CD1c-positive myeloid dendritic cell (primary cell): ENCODE measurements around the gene ACSL1.
"Not testable (repeated sequence)": the region's sequence is repeated elsewhere in the genome, so short reads cannot be mapped to it uniquely, and the experiment has no call there.

Experiments used
- DNase-seq: peaks from one replicate; pipeline ENCODE4 v3.0.0-alpha.2; 2016; ENCODE audit errors: extremely low spot score

ACSL1 gene

GRCh38 chr4:184790826-184791225, 34.9 kb downstream of the ACSL1 start:
- no peak for DNase-seq

DNA sequence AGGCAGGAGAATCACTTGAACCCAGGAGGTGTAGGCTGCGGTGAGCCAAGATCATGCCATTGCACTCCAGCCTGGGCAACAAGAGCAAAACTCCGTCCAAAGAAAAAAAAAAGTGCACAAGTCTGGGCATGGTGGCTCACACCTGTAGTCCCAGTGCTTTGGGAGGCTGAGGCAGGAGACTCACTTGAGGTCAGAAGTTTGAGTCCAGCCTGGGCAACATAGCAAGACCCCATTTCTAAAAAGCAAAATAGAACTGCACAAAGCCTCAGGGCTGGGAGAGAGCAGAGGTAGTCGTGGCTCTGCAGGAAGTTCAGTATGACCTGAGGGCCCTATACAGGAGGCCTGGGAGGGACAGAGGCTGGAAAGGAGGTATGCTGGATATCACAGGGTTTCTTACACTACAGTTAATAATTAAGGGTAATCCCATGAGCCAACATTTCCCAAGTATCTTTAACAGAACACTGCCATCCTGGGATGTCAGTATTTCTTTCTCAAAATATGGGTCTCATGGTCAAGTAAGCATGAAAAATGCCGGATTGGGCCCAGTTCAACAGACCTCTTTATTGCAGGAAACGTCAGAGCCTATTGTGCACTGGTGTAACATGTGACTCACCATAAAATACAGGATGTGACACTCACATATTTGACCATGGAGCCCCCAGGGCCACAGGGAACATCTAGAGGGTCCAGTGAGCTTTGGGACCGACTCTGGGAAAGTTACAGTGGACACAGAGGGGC, 37.8 kb downstream of the ACSL1 start:
- no peak for DNase-seq

- no peak for DNase-seq
Observed at GRCh38 chr4:184785813-184786212, 40.0 kb downstream of the ACSL1 start.

DNA sequence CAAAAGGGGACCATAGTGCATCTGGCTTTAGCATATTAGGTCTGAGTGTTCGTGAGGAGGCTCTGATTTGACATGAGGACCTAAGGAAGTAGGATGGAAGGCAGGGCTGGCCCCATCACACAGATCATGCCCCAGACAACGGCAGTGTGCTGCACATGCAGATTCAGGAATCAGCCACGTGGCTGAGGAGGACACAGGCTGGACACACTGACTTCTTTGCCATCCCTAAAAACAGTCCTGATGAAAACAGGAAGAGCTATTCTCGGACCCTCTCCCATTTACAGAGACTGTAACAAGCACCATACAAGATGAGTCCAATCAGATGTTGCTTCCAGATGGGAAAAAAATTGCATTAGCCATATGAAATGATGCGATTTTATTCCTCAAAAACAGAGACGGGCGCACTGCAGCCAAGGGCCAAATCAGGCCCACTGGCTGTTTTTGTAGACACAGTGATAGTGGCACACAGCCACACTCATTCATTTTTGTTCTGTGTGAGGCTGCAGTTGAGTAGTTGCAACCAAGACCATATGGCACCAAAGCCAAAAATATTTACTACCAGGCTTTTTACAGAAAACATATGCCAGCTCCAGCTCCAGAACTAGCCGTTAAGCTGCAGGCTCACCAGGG, 41.0 kb downstream of the ACSL1 start:
- no peak for DNase-seq

DNA sequence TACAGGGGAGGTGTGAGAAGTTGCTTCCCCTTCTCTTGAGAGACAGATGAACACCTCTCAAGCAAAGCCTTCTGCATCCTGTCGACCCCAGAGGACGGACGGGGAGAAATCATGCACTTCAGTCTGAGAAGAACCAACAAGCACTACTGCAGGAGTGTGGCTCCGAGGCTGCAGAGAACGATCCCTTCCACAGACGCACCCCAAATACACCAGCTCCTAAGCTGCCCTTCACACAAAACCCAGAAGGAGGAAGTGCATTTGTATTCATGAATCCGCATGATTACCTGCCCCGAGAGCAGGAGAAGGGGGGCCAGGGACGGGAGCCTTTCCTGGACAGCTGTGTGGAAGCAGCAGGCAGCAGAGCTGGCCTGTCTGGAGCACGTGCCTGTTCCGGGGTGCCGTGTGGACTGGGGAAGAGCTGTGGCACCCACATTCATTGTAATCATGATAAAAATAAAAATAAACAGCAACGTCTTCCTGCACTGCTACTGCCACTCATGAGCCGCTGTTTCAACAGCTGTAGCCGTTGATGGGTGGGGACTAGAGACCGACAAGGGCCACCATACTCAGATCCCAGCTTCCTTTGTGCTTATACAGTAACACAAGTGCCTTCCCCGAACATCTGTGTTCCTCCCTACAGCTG, 42.9 kb downstream of the ACSL1 start:
- DNase-seq, result peak; percentile 33

GRCh38 chr4:184779160-184779559, 46.6 kb downstream of the ACSL1 start:
- DNase-seq, result not testable (repeated sequence)

GRCh38 chr4:184778325-184778724, 47.4 kb downstream of the ACSL1 start:
- DNase-seq, result no peak

- no peak for DNase-seq
Observed at GRCh38 chr4:184776821-184777220, 48.9 kb downstream of the ACSL1 start.

DNA sequence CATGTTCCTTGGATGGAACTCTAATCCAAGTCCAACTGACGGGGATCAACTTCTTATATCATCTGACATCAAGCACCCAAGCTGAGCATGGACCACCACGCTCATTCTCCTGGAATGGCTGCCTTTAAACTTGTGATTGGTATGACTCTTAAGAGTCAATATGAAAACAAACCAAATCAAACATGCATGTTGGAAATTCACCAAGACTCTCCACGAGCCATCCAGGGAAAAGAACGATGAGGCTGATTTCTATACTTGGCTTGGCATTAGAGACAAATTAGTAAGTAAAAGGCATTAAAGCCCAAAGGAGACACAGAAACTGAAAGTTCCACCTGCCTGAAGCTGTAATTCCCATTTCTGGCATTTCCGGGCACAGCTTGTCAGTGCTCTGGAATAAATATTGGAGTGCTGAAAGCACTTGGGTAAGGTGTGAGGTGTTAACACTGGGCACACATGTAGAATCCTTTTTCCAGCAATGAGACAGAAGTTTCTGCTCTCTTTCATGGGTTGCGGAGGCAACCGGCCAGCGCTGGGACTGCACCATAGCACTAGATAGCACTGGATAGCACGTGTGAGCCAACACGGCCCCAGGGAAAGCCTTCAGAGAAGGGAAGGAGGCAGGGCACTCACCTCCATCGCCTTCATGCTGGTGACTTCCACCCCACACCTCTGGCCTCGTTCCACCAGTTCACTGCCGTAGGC, 49.8 kb downstream of the ACSL1 start:
- no peak for DNase-seq

GRCh38 chr4:184774152-184774551, 51.6 kb downstream of the ACSL1 start:
- no peak for DNase-seq

DNA sequence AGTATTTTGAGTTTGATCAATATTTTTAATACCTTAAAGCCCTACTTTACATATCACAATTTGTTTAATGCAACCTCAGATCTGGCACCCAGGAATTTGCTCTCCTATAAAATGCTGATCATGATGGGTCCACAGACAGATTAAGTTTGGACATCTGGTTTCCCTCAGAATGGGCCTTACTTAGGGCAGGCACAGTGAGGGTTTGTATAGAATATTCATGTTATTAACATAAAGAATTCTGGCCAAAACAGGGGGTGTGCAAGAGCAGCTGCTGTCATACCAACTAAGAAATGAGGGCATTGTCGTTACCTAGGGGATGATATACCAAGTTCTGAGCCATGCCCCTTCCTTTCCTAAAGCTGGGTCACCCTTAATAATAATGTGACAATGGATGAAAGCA, 54.4 kb downstream of the ACSL1 start:
- no peak for DNase-seq

- DNase-seq, result no peak
Observed at GRCh38 chr4:184769141-184769765, 56.5 kb downstream of the ACSL1 start.

- no peak for DNase-seq
Observed at GRCh38 chr4:184768296-184768695, 57.5 kb downstream of the ACSL1 start.

DNA sequence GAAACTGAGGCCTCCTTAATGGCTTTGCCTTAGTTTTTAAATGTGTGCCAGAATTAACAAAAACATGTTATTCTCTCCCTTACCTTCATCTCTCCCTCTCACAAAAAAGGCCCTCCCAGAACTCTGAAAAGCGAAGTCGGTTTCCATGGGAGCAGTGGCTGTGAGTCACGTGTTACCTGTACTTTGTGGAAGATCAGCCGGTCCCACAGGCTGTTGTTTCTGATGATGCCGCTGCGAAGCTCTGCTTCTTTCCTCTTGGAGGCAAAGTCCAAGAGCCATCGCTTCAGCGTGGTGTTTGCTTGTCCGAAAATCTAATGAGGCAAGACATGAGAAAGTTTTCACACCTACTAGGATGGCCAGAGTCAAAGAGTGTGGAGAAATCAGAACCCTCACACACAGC, 59.3 kb downstream of the ACSL1 start:
- DNase-seq, result no peak

DNA sequence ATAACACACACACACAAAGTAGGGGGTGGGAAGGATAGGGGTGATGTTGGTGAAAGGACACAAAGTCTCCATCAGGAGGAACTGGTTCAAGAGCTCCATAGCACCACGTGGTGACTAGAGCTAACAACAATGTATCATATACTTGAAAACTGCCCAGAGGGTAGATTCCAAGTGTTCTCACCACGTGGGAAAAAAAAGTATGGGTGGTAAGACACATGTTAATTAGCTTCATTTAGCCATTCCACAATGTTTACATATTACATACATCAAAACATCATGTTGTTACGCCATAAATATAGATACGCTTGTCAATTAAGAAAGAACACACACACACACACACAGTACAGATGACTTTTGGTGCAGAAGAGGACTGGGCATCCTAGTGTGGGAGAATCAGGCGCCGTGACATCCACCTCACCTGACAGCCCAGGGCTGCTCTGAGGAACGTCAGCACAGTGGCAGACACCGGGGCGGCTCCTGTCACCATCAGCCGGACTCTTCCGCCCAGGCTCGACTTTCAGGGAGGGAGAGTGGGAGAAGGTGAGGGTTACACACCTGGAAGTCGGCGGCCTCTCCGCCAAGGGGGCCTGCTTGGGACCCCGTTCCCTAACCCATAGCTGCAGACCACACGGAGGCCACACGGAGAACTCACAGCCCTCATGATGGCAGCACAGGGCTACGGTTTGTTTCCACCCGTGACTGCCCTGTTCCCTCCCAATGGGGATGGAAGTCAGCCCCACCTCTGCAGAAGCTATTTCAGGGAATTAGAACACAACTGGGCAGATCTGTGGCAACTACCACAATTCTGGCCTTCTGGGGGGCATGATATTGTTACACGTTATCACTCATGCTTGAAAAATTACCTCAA, 60.1 kb downstream of the ACSL1 start:
- no peak for DNase-seq

DNA sequence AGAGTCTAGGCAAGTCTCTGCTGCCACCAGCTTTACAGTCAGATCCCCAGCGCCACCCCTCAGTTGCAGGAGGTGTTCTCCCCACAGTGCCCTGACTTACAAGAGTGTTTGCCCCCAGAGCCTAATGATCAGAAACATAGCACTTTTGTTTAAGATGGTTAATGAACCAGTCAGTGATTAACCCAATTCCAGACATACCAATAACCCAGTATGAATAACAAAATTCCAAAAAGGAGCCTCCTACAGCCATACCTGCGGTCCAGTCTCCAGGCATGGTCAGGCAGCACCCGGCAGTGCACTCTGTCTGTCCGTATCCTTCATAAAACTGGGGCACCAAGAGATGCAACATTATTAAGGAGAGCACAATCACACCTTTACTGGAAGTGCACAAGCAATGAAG, 61.2 kb downstream of the ACSL1 start:
- no peak for DNase-seq

DNA sequence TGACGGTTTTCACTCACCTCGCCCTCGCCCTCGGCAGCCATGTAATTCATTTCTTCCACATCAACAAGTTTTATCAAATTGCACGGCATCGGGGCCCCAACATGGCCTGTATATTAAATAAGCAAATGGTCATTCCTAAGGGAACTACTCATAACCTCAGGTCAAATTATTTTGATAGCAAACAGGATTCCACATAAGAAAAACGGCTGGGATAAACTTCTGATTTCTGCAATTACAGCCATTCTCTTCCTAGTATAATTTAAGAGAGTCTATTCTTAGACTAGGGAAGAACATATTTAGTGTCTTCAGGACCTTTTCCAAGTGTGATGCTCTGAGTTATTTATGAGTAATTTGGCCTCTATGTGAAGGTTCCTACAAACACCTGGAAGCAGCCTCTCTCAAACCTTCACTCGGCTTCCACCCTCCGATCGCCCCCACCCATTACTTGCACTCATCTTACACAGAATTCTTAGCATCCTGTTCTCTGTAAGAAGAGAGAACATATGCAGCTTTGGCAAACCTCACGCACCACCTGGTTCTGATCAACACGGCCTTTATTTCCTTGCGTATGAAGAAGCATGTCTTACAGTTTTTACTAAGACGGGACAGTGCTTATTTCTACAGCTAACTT, 62.5 kb downstream of the ACSL1 start:
- no peak for DNase-seq

DNA sequence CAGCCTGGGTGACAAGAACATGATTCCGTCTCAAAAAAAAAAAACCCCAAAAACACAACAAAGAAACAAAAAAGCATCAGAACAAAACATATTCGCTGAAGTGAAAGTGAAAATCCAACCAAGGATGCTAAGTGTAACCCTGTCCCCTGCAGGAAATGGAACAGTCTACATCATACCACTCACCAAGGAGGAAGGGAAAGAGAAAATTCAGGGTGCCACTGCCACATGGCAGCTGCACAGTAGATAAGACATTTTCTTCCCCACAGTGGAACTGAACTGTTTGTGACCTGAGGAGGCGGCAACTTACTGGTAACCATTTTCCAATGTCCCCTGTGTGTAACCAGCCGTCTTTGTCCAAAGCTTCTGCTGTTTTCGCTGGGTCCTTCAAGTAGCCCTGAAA, 63.7 kb downstream of the ACSL1 start:
- DNase-seq, result peak; percentile 14

- DNase-seq, result no peak
Observed at GRCh38 chr4:184760681-184761080, 65.1 kb downstream of the ACSL1 start.

DNA sequence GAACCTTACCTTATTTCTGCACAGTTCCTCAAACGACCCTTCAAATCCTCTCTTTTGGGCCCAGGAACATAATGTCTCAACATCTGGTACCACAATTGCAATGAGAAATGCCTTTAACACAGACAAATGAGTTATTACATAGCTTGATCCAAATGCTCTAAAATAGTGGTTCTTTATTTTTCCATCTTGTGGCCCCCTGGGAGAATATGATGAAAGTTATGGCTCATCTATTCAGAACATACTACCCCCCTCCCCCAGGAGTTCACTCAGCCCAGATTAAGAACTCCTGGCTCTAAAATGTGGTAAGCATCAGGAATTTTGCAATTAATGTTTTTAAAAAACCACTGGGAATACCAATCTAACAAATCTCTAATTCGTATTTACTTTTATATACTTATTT, 68.0 kb downstream of the ACSL1 start:
- no peak for DNase-seq

GRCh38 chr4:184756399-184756798, 69.4 kb downstream of the ACSL1 start:
- DNase-seq, result no peak
